Fibroblast of lung (primary cell): ENCODE results near the gene CCNT2. TPM values are rescaled to one million over a fixed set of nuclear protein-coding genes. Genes with fewer than 3 reads are reported as not detected.

Experiments used
- DNase-seq, 2 donors: peaks; one replicate each; pipeline versions ENCODE4 v3.0.0 to v3.0.0-alpha.2; 2010; ENCODE audit warnings: low read depth in 2 of 2
- H2AFZ ChIP-seq: 2 replicates; pipeline ENCODE4 v1.5.1; 2012; ENCODE audit warnings: low read length, control low read depth, inconsistent platforms
- H3K27ac ChIP-seq: 2 replicates; pipeline ENCODE4 v1.5.1; 2011; ENCODE audit warnings: low read length, control low read depth; ENCODE audit not compliant: insufficient read depth
- H3K27me3 ChIP-seq: 2 replicates; pipeline ENCODE4 v1.5.1; 2011; ENCODE audit warnings: mild to moderate bottlenecking, low read length; ENCODE audit not compliant: control insufficient read depth, insufficient read depth
- H3K36me3 ChIP-seq: 2 replicates; pipeline ENCODE4 v1.5.1; 2011; ENCODE audit warnings: low read length; ENCODE audit not compliant: control insufficient read depth, insufficient read depth
- H3K4me1 ChIP-seq: 2 replicates; pipeline ENCODE4 v1.5.1; 2011; ENCODE audit warnings: low read length; ENCODE audit not compliant: control insufficient read depth, insufficient read depth; ENCODE audit errors: extremely low read depth
- H3K4me2 ChIP-seq: 2 replicates; pipeline ENCODE4 v1.5.1; 2011; ENCODE audit warnings: low read length, control low read depth; ENCODE audit not compliant: insufficient read depth; ENCODE audit errors: extremely low read depth
- H3K4me3 ChIP-seq, 4 experiments: fragments of 200-600 bp in 1 of 4; sonication (generic) in 1 of 4; replicated peaks in 1 of 4; 2 replicates each; pipeline ENCODE4 v1.5.1; 2011 to 2016; ENCODE audit warnings: low read length in 4 of 4, low read depth in 3 of 4, mild to moderate bottlenecking in 3 of 4, control low read depth in 2 of 4, inconsistent platforms in 1 of 4, mixed read lengths in 1 of 4; ENCODE audit not compliant: insufficient read depth in 1 of 4; ENCODE audit errors: control extremely low read depth in 1 of 4
- H3K79me2 ChIP-seq: 2 replicates; pipeline ENCODE4 v1.5.1; 2012; ENCODE audit warnings: mild to moderate bottlenecking, low read length, inconsistent platforms; ENCODE audit not compliant: control insufficient read depth, insufficient read depth
- H3K9ac ChIP-seq: 2 replicates; pipeline ENCODE4 v1.5.1; 2011; ENCODE audit warnings: mild to moderate bottlenecking, low read length, control low read depth; ENCODE audit not compliant: insufficient read depth
- H3K9me3 ChIP-seq: 2 replicates; pipeline ENCODE4 v1.5.1; 2012; ENCODE audit warnings: low read depth, low read length; ENCODE audit not compliant: control insufficient read depth, insufficient read depth
- H4K20me1 ChIP-seq: 2 replicates; pipeline ENCODE4 v1.5.1; 2011; ENCODE audit warnings: low read length; ENCODE audit not compliant: control insufficient read depth, insufficient read depth; ENCODE audit errors: extremely low read depth
- CTCF ChIP-seq, 2 donors: IDR thresholded peaks in 1 of 2; conservative IDR thresholded peaks in 1 of 2; 1 replicate in 1 of 2; 2 replicates in 1 of 2; pipeline ENCODE4 v1.5.1; 2011 to 2012; ENCODE audit warnings: low read length in 2 of 2, control low read depth in 1 of 2, inconsistent platforms in 1 of 2, low read depth in 1 of 2, mild to moderate bottlenecking in 1 of 2
- EZH2 ChIP-seq: IDR thresholded peaks from 2 replicates; pipeline ENCODE4 v1.5.1; 2012; ENCODE audit warnings: low read length, control low read depth, mild to moderate bottlenecking; ENCODE audit errors: missing control alignments
- polyA plus RNA-seq, 2 donors: library from polyadenylated mRNA; depleted of rRNA in 1 of 2; stranded (reverse) in 1 of 2; unstranded in 1 of 2; fragments of >200 nt; gene quantifications; 2 replicates each; pipeline ENCODE4 v1.2.1, GENCODE V29; 2011 to 2012; ENCODE audit warnings: missing spikeins in 1 of 2
- total RNA-seq: library from RNA; depleted of rRNA; stranded (reverse); fragments of >200 nt; gene quantifications from 2 replicates; pipeline ENCODE4 v1.2.1, GENCODE V29; 2014

The CCNT2 gene
- total and polyA plus RNA-seq, 2 donors (not counting 1 experiment from before 2014, with no cell fraction given) = 10.5 to 30.1 TPM

GRCh38 chr2:134933732-134934131, 15.1 kb downstream of the CCNT2 start:
- H3K4me1 ChIP-seq = peaks cover 4% of the 10 kb centered on the region
- H3K27ac ChIP-seq = no peak overlapping the region
- no peaks in the 10 kb centered on the region for H3K27me3 ChIP-seq
- peaks cover 80% of the 10 kb centered on the region for H3K79me2 ChIP-seq
- H3K9me3 ChIP-seq = no peaks in the 10 kb centered on the region
- no peak overlapping the region for H3K9ac ChIP-seq
- no peak for TF ChIP-seq CTCF (conservative IDR thresholded peaks at IDR 0.05 in 1 of 2, IDR thresholded peaks at IDR 0.05 in 1 of 2; ENCODE audit: low read depth in 1 of 2, low read length in 2 of 2)
- TF ChIP-seq EZH2 = no peak
- H4K20me1 ChIP-seq = no peaks in the 10 kb centered on the region
- H3K36me3 ChIP-seq = no peaks in the 10 kb centered on the region
- no peak for DNase-seq
- H3K4me3 ChIP-seq = no peak overlapping the region
- no peak overlapping the region for H2AFZ ChIP-seq
- no peak overlapping the region for H3K4me2 ChIP-seq

- H3K4me3 ChIP-seq = no peak overlapping the region
- peaks cover 4% of the 10 kb centered on the region for H3K4me1 ChIP-seq
- peaks cover 76% of the 10 kb centered on the region for H3K79me2 ChIP-seq
- H3K27me3 ChIP-seq = no peaks in the 10 kb centered on the region
- H4K20me1 ChIP-seq = no peaks in the 10 kb centered on the region
- H3K36me3 ChIP-seq = no peaks in the 10 kb centered on the region
- H3K27ac ChIP-seq = no peak overlapping the region
- TF ChIP-seq CTCF (conservative IDR thresholded peaks at IDR 0.05 in 1 of 2, IDR thresholded peaks at IDR 0.05 in 1 of 2; ENCODE audit: low read depth in 1 of 2, low read length in 2 of 2) (no peak), EZH2 (no peak)
- no peaks in the 10 kb centered on the region for H3K9me3 ChIP-seq
- H3K9ac ChIP-seq = no peak overlapping the region
- no peak overlapping the region for H3K4me2 ChIP-seq
- DNase-seq = no peak
- H2AFZ ChIP-seq = no peak overlapping the region
These were observed 15.5 kb downstream of the CCNT2 start for GRCh38 chr2:134934150-134934549.

GRCh38 chr2:134934641-134935040, 16.0 kb downstream of the CCNT2 start:
- no peaks in the 10 kb centered on the region for H3K36me3 ChIP-seq
- DNase-seq = peak; percentile 4 to 15
- no peaks in the 10 kb centered on the region for H3K27me3 ChIP-seq

More at GRCh38 chr2:134934641-134935040, 16.0 kb downstream of the CCNT2 start:
- Histone ChIP-seq H3K9me3 (no peaks in the 10 kb centered on the region), H3K4me2 (no peak overlapping the region), H3K79me2 (peaks cover 71% of the 10 kb centered on the region), H3K4me1 (peaks cover 4% of the 10 kb centered on the region), H4K20me1 (no peaks in the 10 kb centered on the region), H2AFZ (no peak overlapping the region), H3K4me3 (no peak overlapping the region), H3K9ac (no peak overlapping the region), H3K27ac (no peak overlapping the region)
- TF ChIP-seq CTCF (conservative IDR thresholded peaks at IDR 0.05 in 1 of 2, IDR thresholded peaks at IDR 0.05 in 1 of 2; ENCODE audit: low read depth in 1 of 2, low read length in 2 of 2) = no peak
- no peak for TF ChIP-seq EZH2
